ENCODE data around the gene RBFOX1.

The RBFOX1 gene

GRCh38 chr16:7680296-7680695 lies 347.7 kb downstream of the RBFOX1 start:
- Histone ChIP-seq H3K9me3 (ENCODE audit: insufficient read depth, low read depth, low read length) (no peaks in the 10 kb centered on the region), H3K36me3 (ENCODE audit: insufficient read depth, low read depth, low read length) (no peaks in the 10 kb centered on the region), H3K9ac (ENCODE audit: low read depth, low read length) (no peak overlapping the region), H3K4me1 (ENCODE audit: insufficient read depth, low read length) (no peaks in the 10 kb centered on the region; the same call in 1 of the 2 replicates), H3K27ac (ENCODE audit: low read length) (no peak overlapping the region), H3K27me3 (ENCODE audit: insufficient read depth, low read length) (no peaks in the 10 kb centered on the region), H3K4me3 (ENCODE audit: low read length) (no peak overlapping the region)

GRCh38 chr16:7688811-7689210 lies 356.2 kb downstream of the RBFOX1 start:
- no peaks in the 10 kb centered on the region for H3K9me3 ChIP-seq (ENCODE audit: insufficient read depth, low read depth, low read length)

GRCh38 chr16:7689234-7689633 lies 356.6 kb downstream of the RBFOX1 start:
- Histone ChIP-seq H3K4me1 (ENCODE audit: insufficient read depth, low read length) (peaks cover 4% of the 10 kb centered on the region; the same call in 1 of the 2 replicates), H3K36me3 (ENCODE audit: insufficient read depth, low read depth, low read length) (no peaks in the 10 kb centered on the region), H3K9ac (ENCODE audit: low read depth, low read length) (no peak overlapping the region), H3K9me3 (ENCODE audit: insufficient read depth, low read depth, low read length) (no peaks in the 10 kb centered on the region), H3K4me3 (ENCODE audit: low read length) (no peak overlapping the region), H3K27ac (ENCODE audit: low read length) (no peak overlapping the region), H3K27me3 (ENCODE audit: insufficient read depth, low read length) (no peaks in the 10 kb centered on the region)

More at GRCh38 chr16:7688811-7689210, 356.2 kb downstream of the RBFOX1 start:
- no peak overlapping the region for H3K9ac ChIP-seq (ENCODE audit: low read depth, low read length)
- H3K27me3 ChIP-seq (ENCODE audit: insufficient read depth, low read length) = no peaks in the 10 kb centered on the region
- no peak overlapping the region for H3K27ac ChIP-seq (ENCODE audit: low read length)
- peaks cover 4% of the 10 kb centered on the region; the same call in 1 of the 2 replicates for H3K4me1 ChIP-seq (ENCODE audit: insufficient read depth, low read length)
- H3K4me3 ChIP-seq (ENCODE audit: low read length) = no peak overlapping the region
- no peaks in the 10 kb centered on the region for H3K36me3 ChIP-seq (ENCODE audit: insufficient read depth, low read depth, low read length)

- Histone ChIP-seq H3K4me3 (ENCODE audit: low read length) (no peak overlapping the region), H3K27me3 (ENCODE audit: insufficient read depth, low read length) (no peaks in the 10 kb centered on the region), H3K36me3 (ENCODE audit: insufficient read depth, low read depth, low read length) (no peaks in the 10 kb centered on the region), H3K9ac (ENCODE audit: low read depth, low read length) (no peak overlapping the region), H3K4me1 (ENCODE audit: insufficient read depth, low read length) (peaks cover 4% of the 10 kb centered on the region; the same call in 1 of the 2 replicates), H3K27ac (ENCODE audit: low read length) (no peak overlapping the region), H3K9me3 (ENCODE audit: insufficient read depth, low read depth, low read length) (no peaks in the 10 kb centered on the region)
Measured at GRCh38 chr16:7691533-7691932, 358.9 kb downstream of the RBFOX1 start.

GRCh38 chr16:7703672-7704071 lies 371.0 kb downstream of the RBFOX1 start:
- no peaks in the 10 kb centered on the region for H3K27me3 ChIP-seq (ENCODE audit: insufficient read depth, low read length)
- H3K4me1 ChIP-seq (ENCODE audit: insufficient read depth, low read length) = no peaks in the 10 kb centered on the region
- no peak overlapping the region for H3K4me3 ChIP-seq (ENCODE audit: low read length)
- no peak overlapping the region for H3K9ac ChIP-seq (ENCODE audit: low read depth, low read length)
- no peaks in the 10 kb centered on the region for H3K36me3 ChIP-seq (ENCODE audit: insufficient read depth, low read depth, low read length)
- H3K27ac ChIP-seq (ENCODE audit: low read length) = no peak overlapping the region
- H3K9me3 ChIP-seq (ENCODE audit: insufficient read depth, low read depth, low read length) = peaks cover 12% of the 10 kb centered on the region; the same call in 1 of the 2 replicates

GRCh38 chr16:7705885-7706284 lies 373.2 kb downstream of the RBFOX1 start:
- Histone ChIP-seq H3K36me3 (ENCODE audit: insufficient read depth, low read depth, low read length) (no peaks in the 10 kb centered on the region), H3K27me3 (ENCODE audit: insufficient read depth, low read length) (no peaks in the 10 kb centered on the region), H3K9me3 (ENCODE audit: insufficient read depth, low read depth, low read length) (peaks cover 11% of the 10 kb centered on the region; the same call in 1 of the 2 replicates), H3K4me1 (ENCODE audit: insufficient read depth, low read length) (no peaks in the 10 kb centered on the region), H3K27ac (ENCODE audit: low read length) (no peak overlapping the region), H3K9ac (ENCODE audit: low read depth, low read length) (no peak overlapping the region), H3K4me3 (ENCODE audit: low read length) (no peak overlapping the region)

- no peaks in the 10 kb centered on the region for H3K36me3 ChIP-seq (ENCODE audit: insufficient read depth, low read depth, low read length)
- H3K9me3 ChIP-seq (ENCODE audit: insufficient read depth, low read depth, low read length) = no peaks in the 10 kb centered on the region
- H3K27ac ChIP-seq (ENCODE audit: low read length) = no peak overlapping the region
- no peak overlapping the region for H3K4me3 ChIP-seq (ENCODE audit: low read length)
- H3K4me1 ChIP-seq (ENCODE audit: insufficient read depth, low read length) = peaks cover 6% of the 10 kb centered on the region; the same call in 1 of the 2 replicates
- H3K9ac ChIP-seq (ENCODE audit: low read depth, low read length) = no peak overlapping the region
- H3K27me3 ChIP-seq (ENCODE audit: insufficient read depth, low read length) = no peaks in the 10 kb centered on the region
Measured at GRCh38 chr16:7709186-7709585, 376.5 kb downstream of the RBFOX1 start.

- H3K4me3 ChIP-seq (ENCODE audit: low read length) = no peak overlapping the region
- H3K27ac ChIP-seq (ENCODE audit: low read length) = no peak overlapping the region
- H3K36me3 ChIP-seq (ENCODE audit: insufficient read depth, low read depth, low read length) = no peaks in the 10 kb centered on the region
- H3K9me3 ChIP-seq (ENCODE audit: insufficient read depth, low read depth, low read length) = no peaks in the 10 kb centered on the region
- H3K27me3 ChIP-seq (ENCODE audit: insufficient read depth, low read length) = no peaks in the 10 kb centered on the region
- H3K9ac ChIP-seq (ENCODE audit: low read depth, low read length) = no peak overlapping the region
- peaks cover 14% of the 10 kb centered on the region; the same call in 1 of the 2 replicates for H3K4me1 ChIP-seq (ENCODE audit: insufficient read depth, low read length)
Measured at GRCh38 chr16:7713244-7713643, 380.6 kb downstream of the RBFOX1 start.

GRCh38 chr16:7714775-7715174 lies 382.1 kb downstream of the RBFOX1 start:
- Histone ChIP-seq H3K27ac (ENCODE audit: low read length) (no peak overlapping the region), H3K4me3 (ENCODE audit: low read length) (no peak overlapping the region), H3K9ac (ENCODE audit: low read depth, low read length) (no peak overlapping the region), H3K27me3 (ENCODE audit: insufficient read depth, low read length) (no peaks in the 10 kb centered on the region), H3K9me3 (ENCODE audit: insufficient read depth, low read depth, low read length) (no peaks in the 10 kb centered on the region), H3K4me1 (ENCODE audit: insufficient read depth, low read length) (peaks cover 14% of the 10 kb centered on the region; the same call in 1 of the 2 replicates), H3K36me3 (ENCODE audit: insufficient read depth, low read depth, low read length) (no peaks in the 10 kb centered on the region)

GRCh38 chr16:7716660-7717550 lies 384.3 kb downstream of the RBFOX1 start:
- Histone ChIP-seq H3K27ac (ENCODE audit: low read length) (no peak overlapping the region), H3K9ac (ENCODE audit: low read depth, low read length) (no peak overlapping the region), H3K36me3 (ENCODE audit: insufficient read depth, low read depth, low read length) (no peaks in the 10 kb centered on the region), H3K27me3 (ENCODE audit: insufficient read depth, low read length) (no peaks in the 10 kb centered on the region), H3K9me3 (ENCODE audit: insufficient read depth, low read depth, low read length) (no peaks in the 10 kb centered on the region), H3K4me1 (ENCODE audit: insufficient read depth, low read length) (peaks cover 14% of the 10 kb centered on the region; the same call in 1 of the 2 replicates), H3K4me3 (ENCODE audit: low read length) (no peak overlapping the region)

- Histone ChIP-seq H3K36me3 (ENCODE audit: insufficient read depth, low read depth, low read length) (no peaks in the 10 kb centered on the region), H3K9ac (ENCODE audit: low read depth, low read length) (no peak overlapping the region), H3K9me3 (ENCODE audit: insufficient read depth, low read depth, low read length) (no peaks in the 10 kb centered on the region), H3K27ac (ENCODE audit: low read length) (no peak overlapping the region), H3K4me1 (ENCODE audit: insufficient read depth, low read length) (peaks cover 7% of the 10 kb centered on the region; the same call in 1 of the 2 replicates), H3K4me3 (ENCODE audit: low read length) (no peak overlapping the region), H3K27me3 (ENCODE audit: insufficient read depth, low read length) (no peaks in the 10 kb centered on the region)
Measured at GRCh38 chr16:7722761-7723160, 390.1 kb downstream of the RBFOX1 start.

- Histone ChIP-seq H3K9ac (ENCODE audit: low read depth, low read length) (no peak overlapping the region), H3K4me1 (ENCODE audit: insufficient read depth, low read length) (no peaks in the 10 kb centered on the region), H3K27me3 (ENCODE audit: insufficient read depth, low read length) (no peaks in the 10 kb centered on the region), H3K36me3 (ENCODE audit: insufficient read depth, low read depth, low read length) (no peaks in the 10 kb centered on the region), H3K9me3 (ENCODE audit: insufficient read depth, low read depth, low read length) (no peaks in the 10 kb centered on the region), H3K27ac (ENCODE audit: low read length) (no peak overlapping the region), H3K4me3 (ENCODE audit: low read length) (no peak overlapping the region)
Measured at GRCh38 chr16:7731141-7731540, 398.5 kb downstream of the RBFOX1 start.
